Activated naive CD4-positive, alpha-beta T cell (primary cell): Measurements from ENCODE around the gene SLC22A23.
"Not testable (repeated sequence)": the region's sequence is repeated elsewhere in the genome, so short reads cannot be mapped to it uniquely, and the experiment has no call there.

Experiments used
- DNase-seq, 4 experiments: peaks; one replicate each; lab custom pipeline; 2025; lab: John Stamatoyannopoulos, UW

The SLC22A23 gene

GRCh38 chr6:3403238-3404173 is 53.3 kb downstream of the SLC22A23 start:
- no peak for DNase-seq

- DNase-seq, result no peak
Measured at GRCh38 chr6:3402310-3403237, 54.3 kb downstream of the SLC22A23 start.

GRCh38 chr6:3400162-3400561 is 56.7 kb downstream of the SLC22A23 start:
- DNase-seq, result no peak

GRCh38 chr6:3398755-3399696 is 57.8 kb downstream of the SLC22A23 start:
- DNase-seq, result no peak

GRCh38 chr6:3398165-3398562 is 58.7 kb downstream of the SLC22A23 start:
- DNase-seq, result no peak

- no peak for DNase-seq
Measured at GRCh38 chr6:3397229-3398164, 59.4 kb downstream of the SLC22A23 start.

- DNase-seq, result no peak
Measured at GRCh38 chr6:3396503-3397180, 60.2 kb downstream of the SLC22A23 start.

GRCh38 chr6:3394671-3395070 is 62.2 kb downstream of the SLC22A23 start:
- no peak for DNase-seq

- no peak for DNase-seq
Measured at GRCh38 chr6:3393836-3394202, 63.0 kb downstream of the SLC22A23 start.

- no peak for DNase-seq
Measured at GRCh38 chr6:3392930-3393835, 63.7 kb downstream of the SLC22A23 start.

- no peak for DNase-seq
Measured at GRCh38 chr6:3391902-3392458, 64.9 kb downstream of the SLC22A23 start.

- DNase-seq, result no peak
Measured at GRCh38 chr6:3390698-3391097, 66.2 kb downstream of the SLC22A23 start.

- no peak for DNase-seq
Measured at GRCh38 chr6:3389390-3390167, 67.3 kb downstream of the SLC22A23 start.

GRCh38 chr6:3388786-3389185 is 68.1 kb downstream of the SLC22A23 start:
- DNase-seq, result no peak

- no peak for DNase-seq
Measured at GRCh38 chr6:3386374-3386857, 70.4 kb downstream of the SLC22A23 start.

- no peak for DNase-seq
Measured at GRCh38 chr6:3385660-3386151, 71.1 kb downstream of the SLC22A23 start.

GRCh38 chr6:3385181-3385580 is 71.7 kb downstream of the SLC22A23 start:
- DNase-seq, result not testable (repeated sequence)
